Stomach (tissue), 4 donors: ENCODE data around the gene LRP1B.

Experiments used
- CTCF ChIP-seq, 7 experiments: fragments of 450-650 bp in 4 of 7; fragments of 200-600 bp in 3 of 7; sonication (generic) in 3 of 7; IDR thresholded peaks; one replicate each; pipeline ENCODE4 v1.5.1; 2016 to 2019; ENCODE audit warnings: antibody characterized with exemption in 7 of 7, control low read depth in 2 of 7, mild to moderate bottlenecking in 1 of 7
- EP300 ChIP-seq: sonication (generic); formaldehyde crosslinking; IDR thresholded peaks from one replicate; pipeline ENCODE4 v1.6.1; 2017; ENCODE audit warnings: antibody characterized with exemption
- POLR2A ChIP-seq, 4 donors: fragments of 450-650 bp; IDR thresholded peaks; one replicate each; pipeline ENCODE4 v1.6.1; 2016; ENCODE audit warnings: antibody characterized with exemption in 4 of 4, control low read depth in 2 of 4, mild to moderate bottlenecking in 1 of 4, moderate library complexity in 1 of 4
- POLR2AphosphoS5 ChIP-seq, 3 donors: sonication (generic); formaldehyde crosslinking; IDR thresholded peaks; one replicate each; pipeline ENCODE4 v1.6.1; 2016; ENCODE audit warnings: antibody characterized with exemption in 3 of 3

- TF ChIP-seq EP300 (no peak), POLR2AphosphoS5 (IDR thresholded peaks at IDR 0.05) (no peak), POLR2A (IDR thresholded peaks at IDR 0.05) (no peak), CTCF (IDR thresholded peaks at IDR 0.05) (no peak)
Observed at GRCh38 chr2:140585016-140585415, 1545.8 kb downstream of the LRP1B start.
